Fibroblast of lung (primary cell): Measurements from ENCODE around the gene MAP3K4.

Source experiments
- EZH2 ChIP-seq: IDR thresholded peaks from 2 replicates; pipeline ENCODE4 v1.5.1; 2012; ENCODE audit warnings: low read length, control low read depth, mild to moderate bottlenecking; ENCODE audit errors: missing control alignments
- TF ChIP-seq, protein P1 (sequence below), 2 donors: IDR thresholded peaks in 1 of 2; conservative IDR thresholded peaks in 1 of 2; 1 replicate in 1 of 2; 2 replicates in 1 of 2; pipeline ENCODE4 v1.5.1; 2011 to 2012; ENCODE audit warnings: low read length in 2 of 2, control low read depth in 1 of 2, inconsistent platforms in 1 of 2, low read depth in 1 of 2, mild to moderate bottlenecking in 1 of 2

- TF ChIP-seq, protein P1, sequence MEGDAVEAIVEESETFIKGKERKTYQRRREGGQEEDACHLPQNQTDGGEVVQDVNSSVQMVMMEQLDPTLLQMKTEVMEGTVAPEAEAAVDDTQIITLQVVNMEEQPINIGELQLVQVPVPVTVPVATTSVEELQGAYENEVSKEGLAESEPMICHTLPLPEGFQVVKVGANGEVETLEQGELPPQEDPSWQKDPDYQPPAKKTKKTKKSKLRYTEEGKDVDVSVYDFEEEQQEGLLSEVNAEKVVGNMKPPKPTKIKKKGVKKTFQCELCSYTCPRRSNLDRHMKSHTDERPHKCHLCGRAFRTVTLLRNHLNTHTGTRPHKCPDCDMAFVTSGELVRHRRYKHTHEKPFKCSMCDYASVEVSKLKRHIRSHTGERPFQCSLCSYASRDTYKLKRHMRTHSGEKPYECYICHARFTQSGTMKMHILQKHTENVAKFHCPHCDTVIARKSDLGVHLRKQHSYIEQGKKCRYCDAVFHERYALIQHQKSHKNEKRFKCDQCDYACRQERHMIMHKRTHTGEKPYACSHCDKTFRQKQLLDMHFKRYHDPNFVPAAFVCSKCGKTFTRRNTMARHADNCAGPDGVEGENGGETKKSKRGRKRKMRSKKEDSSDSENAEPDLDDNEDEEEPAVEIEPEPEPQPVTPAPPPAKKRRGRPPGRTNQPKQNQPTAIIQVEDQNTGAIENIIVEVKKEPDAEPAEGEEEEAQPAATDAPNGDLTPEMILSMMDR (conservative IDR thresholded peaks at IDR 0.05 in 1 of 2, IDR thresholded peaks at IDR 0.05 in 1 of 2; ENCODE audit: low read depth in 1 of 2, low read length in 2 of 2): no peak
- TF ChIP-seq EZH2: no peak
These were observed 162.2 kb downstream of the MAP3K4 start for GRCh38 chr6:161153725-161154124.
